Fibroblast of mammary gland (primary cell): ENCODE measurements around the gene OR10G3.
"Not testable (repeated sequence)": the region's sequence is repeated elsewhere in the genome, so short reads cannot be mapped to it uniquely, and the experiment has no call there.

Source experiments
- DNase-seq: peaks from one replicate; pipeline ENCODE4 v3.0.0-alpha.2; 2010; ENCODE audit warnings: low read depth
- H3K4me3 ChIP-seq: 2 replicates; pipeline ENCODE4 v1.5.1; 2011; ENCODE audit warnings: low read depth, mild to moderate bottlenecking, low read length, moderate library complexity; ENCODE audit not compliant: control insufficient read depth
- TF ChIP-seq, protein P1 (sequence below): conservative IDR thresholded peaks from 2 replicates; pipeline ENCODE4 v1.5.1; 2011; ENCODE audit warnings: low read depth, low read length, inconsistent platforms; ENCODE audit not compliant: control insufficient read depth, insufficient read depth

OR10G3 gene

GRCh38 chr14:21575661-21576060 lies 4.2 kb downstream of the OR10G3 start:
- TF ChIP-seq, protein P1, sequence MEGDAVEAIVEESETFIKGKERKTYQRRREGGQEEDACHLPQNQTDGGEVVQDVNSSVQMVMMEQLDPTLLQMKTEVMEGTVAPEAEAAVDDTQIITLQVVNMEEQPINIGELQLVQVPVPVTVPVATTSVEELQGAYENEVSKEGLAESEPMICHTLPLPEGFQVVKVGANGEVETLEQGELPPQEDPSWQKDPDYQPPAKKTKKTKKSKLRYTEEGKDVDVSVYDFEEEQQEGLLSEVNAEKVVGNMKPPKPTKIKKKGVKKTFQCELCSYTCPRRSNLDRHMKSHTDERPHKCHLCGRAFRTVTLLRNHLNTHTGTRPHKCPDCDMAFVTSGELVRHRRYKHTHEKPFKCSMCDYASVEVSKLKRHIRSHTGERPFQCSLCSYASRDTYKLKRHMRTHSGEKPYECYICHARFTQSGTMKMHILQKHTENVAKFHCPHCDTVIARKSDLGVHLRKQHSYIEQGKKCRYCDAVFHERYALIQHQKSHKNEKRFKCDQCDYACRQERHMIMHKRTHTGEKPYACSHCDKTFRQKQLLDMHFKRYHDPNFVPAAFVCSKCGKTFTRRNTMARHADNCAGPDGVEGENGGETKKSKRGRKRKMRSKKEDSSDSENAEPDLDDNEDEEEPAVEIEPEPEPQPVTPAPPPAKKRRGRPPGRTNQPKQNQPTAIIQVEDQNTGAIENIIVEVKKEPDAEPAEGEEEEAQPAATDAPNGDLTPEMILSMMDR, result no peak

GRCh38 chr14:21572604-21573003 lies 7.3 kb downstream of the OR10G3 start:
- DNase-seq, result no peak
- no peak overlapping the region for H3K4me3 ChIP-seq
- TF ChIP-seq, protein P1, result no peak

More at GRCh38 chr14:21575661-21576060, 4.2 kb downstream of the OR10G3 start:
- DNase-seq, result peak; percentile 6
- no peak overlapping the region for H3K4me3 ChIP-seq

DNA sequence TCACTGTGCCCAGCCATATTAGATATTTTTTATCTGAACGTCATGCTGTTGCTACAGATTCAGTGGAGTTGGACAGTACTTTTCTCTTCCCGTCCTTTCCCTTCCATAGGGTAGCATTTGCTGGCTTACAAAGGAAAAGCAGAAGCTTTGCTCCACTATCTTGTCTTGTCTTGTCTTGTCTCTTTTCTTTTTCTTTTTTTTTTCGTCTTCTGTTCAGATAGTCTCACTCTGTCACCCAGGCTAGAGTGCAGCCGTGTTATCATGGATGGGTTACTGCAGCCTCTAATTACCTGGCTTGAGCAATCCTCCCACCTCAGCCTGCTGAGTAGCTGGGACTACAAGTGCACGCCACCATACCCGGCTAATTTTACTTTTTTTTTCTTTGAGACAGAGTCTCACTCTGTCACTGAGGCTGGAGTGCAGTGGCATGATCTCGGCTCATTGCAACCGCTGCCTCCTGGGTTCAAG lies 21.1 kb downstream of the OR10G3 start:
- DNase-seq, result no peak
- TF ChIP-seq, protein P1, result no peak
- H3K4me3 ChIP-seq, result no peak overlapping the region

DNA sequence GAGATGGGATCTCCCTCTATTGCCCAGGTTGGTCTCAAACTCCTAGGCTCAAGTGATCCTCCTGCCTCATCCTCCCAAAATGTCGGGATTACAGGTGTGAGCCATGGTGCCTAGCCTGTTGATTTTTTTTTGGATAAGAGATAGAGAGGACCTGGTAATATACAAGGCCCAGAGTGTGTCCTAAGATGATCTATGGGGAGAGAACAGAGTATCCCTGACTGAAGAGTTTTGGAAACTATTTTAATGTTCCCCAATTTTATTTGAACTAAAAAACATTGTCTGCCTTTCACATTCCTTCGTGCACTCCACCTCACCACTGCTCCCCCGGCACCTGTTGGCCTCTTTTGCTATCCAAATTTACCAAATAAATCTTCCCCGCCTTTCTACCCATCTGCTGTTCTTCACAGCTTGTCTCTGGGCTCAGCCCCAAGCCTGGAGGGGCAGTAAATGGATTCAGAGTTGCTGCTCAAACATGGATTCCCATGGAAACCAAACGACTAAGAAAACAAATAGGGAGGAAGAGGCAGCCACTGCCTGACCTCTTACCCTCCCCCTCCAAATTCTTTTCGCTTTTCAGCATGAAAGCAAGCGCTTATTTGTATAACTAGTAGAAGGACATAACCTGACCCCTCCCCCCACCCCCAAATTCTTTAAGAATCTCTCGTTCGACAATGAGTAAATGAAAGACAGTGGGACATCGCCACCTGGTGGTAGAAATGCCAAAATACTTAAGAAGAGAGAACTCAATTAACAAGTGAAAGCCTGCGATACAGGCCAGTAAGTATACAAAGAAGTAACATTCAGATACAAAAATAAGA lies 22.6 kb downstream of the OR10G3 start:
- TF ChIP-seq, protein P1, result peak; percentile 67
- DNase-seq, result peak; percentile 88
- H3K4me3 ChIP-seq, result peak overlapping the region; percentile 33

- DNase-seq, result no peak
- no peak overlapping the region for H3K4me3 ChIP-seq
- TF ChIP-seq, protein P1, result no peak
These were observed 23.3 kb downstream of the OR10G3 start for GRCh38 chr14:21556378-21557083.

GRCh38 chr14:21553266-21553665 lies 26.6 kb downstream of the OR10G3 start:
- DNase-seq, result no peak
- TF ChIP-seq, protein P1, result no peak
- no peak overlapping the region for H3K4me3 ChIP-seq

- DNase-seq, H3K4me3 ChIP-seq: not testable (repeated sequence)
These were observed 35.3 kb downstream of the OR10G3 start for GRCh38 chr14:21544588-21544987.
